ENCODE results near the gene FHOD3. TPM values are rescaled to one million over a fixed set of nuclear protein-coding genes. Genes with fewer than 3 reads are reported as not detected.

The FHOD3 gene
- total and polyA plus RNA-seq, 2 donors (not counting 1 experiment from before 2014, with no cell fraction given), result not detected

DNA sequence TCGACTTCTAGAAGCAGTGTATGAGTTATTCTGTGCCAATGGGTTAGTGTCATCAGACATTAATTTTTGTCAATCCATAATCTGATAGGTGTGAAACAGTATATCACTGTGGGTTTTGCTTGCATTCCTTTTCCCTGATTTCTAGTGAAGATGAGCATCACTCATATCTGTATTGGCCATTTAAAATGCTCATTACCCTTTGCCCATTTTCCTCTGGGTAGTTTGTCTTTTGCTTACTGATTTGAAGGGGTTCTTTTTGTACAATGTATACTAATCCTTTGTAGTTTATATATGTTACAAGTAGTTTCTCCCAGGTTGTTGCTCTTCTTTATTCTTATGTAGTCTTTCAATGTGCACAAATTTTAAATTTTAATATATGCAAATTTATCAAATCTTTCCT lies 379.1 kb downstream of the FHOD3 start:
- no CpG with 5 or more reads among the region's 1 CpG for WGBS (ENCODE audit: insufficient coverage)
- H3K9ac ChIP-seq (ENCODE audit: low read length), result no peak overlapping the region
- Mint-ChIP-seq H3K27ac (no peak overlapping the region), H3K9me3 (ENCODE audit: insufficient read depth) (peaks cover 6% of the 10 kb centered on the region), H3K27me3 (peaks cover 5% of the 10 kb centered on the region), H3K4me3 (no peak overlapping the region), H3K4me1 (peaks cover 2% of the 10 kb centered on the region)
- no peaks in the 10 kb centered on the region for H3K27me3 ChIP-seq (replicated peaks in 1 of 4; ENCODE audit: control extremely low read depth in 1 of 4, control insufficient read depth in 3 of 4, insufficient read depth in 4 of 4, low read length in 3 of 4)
- POLR2A ChIA-PET, result no interaction called here
- H3K9me3 ChIP-seq (ENCODE audit: control extremely low read depth in 1 of 3, control insufficient read depth in 2 of 3, insufficient read depth in 1 of 3, low read length in 2 of 3), result peaks cover 2 to 7% (median 3%) of the 10 kb centered on the region in 3 donors
- no peaks in the 10 kb centered on the region for H3K36me3 ChIP-seq (replicated peaks in 1 of 2; ENCODE audit: control extremely low read depth in 1 of 2, control insufficient read depth in 1 of 2, extremely low read depth in 1 of 2, insufficient read depth in 2 of 2, low read length in 1 of 2)
- no peaks in the 10 kb centered on the region for H3K79me2 ChIP-seq (ENCODE audit: control insufficient read depth, insufficient read depth, low read length)
- no peak overlapping the region for H3K4me3 ChIP-seq (ENCODE audit: control extremely low read depth in 1 of 5, extremely low read depth in 1 of 5, insufficient read depth in 1 of 5, low read depth in 2 of 5, low read length in 4 of 5)
- CTCF ChIA-PET, result no interaction called here
- intact Hi-C loops (cut with micrococcal nuclease), result no loop called here
- H2AFZ ChIP-seq (ENCODE audit: insufficient read depth, low read depth, low read length, poor library complexity, severe bottlenecking), result no peak overlapping the region
- TF ChIP-seq, protein P1, sequence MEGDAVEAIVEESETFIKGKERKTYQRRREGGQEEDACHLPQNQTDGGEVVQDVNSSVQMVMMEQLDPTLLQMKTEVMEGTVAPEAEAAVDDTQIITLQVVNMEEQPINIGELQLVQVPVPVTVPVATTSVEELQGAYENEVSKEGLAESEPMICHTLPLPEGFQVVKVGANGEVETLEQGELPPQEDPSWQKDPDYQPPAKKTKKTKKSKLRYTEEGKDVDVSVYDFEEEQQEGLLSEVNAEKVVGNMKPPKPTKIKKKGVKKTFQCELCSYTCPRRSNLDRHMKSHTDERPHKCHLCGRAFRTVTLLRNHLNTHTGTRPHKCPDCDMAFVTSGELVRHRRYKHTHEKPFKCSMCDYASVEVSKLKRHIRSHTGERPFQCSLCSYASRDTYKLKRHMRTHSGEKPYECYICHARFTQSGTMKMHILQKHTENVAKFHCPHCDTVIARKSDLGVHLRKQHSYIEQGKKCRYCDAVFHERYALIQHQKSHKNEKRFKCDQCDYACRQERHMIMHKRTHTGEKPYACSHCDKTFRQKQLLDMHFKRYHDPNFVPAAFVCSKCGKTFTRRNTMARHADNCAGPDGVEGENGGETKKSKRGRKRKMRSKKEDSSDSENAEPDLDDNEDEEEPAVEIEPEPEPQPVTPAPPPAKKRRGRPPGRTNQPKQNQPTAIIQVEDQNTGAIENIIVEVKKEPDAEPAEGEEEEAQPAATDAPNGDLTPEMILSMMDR (IDR thresholded peaks at IDR 0.05), result no peak
- TF ChIP-seq EZH2 (IDR thresholded peaks at IDR 0.05; ENCODE audit: borderline replicate concordance, insufficient read depth, low read depth, low read length, poor library complexity, severe bottlenecking), result no peak
- DNase-seq (no peak), ATAC-seq (ENCODE audit: low read depth) (no peak)
- H3K27ac ChIP-seq (ENCODE audit: low read length in 2 of 2), result no peak overlapping the region
- H3K4me1 ChIP-seq (ENCODE audit: control insufficient read depth in 2 of 2, insufficient read depth in 2 of 2, low read length in 2 of 2), result no peaks in the 10 kb centered on the region
- no peak overlapping the region for H3K4me2 ChIP-seq (replicated peaks; ENCODE audit: low read depth, low read length, poor library complexity, severe bottlenecking)
- no peaks in the 10 kb centered on the region for H4K20me1 ChIP-seq (ENCODE audit: control insufficient read depth, insufficient read depth, low read length, poor library complexity, severe bottlenecking)

DNA sequence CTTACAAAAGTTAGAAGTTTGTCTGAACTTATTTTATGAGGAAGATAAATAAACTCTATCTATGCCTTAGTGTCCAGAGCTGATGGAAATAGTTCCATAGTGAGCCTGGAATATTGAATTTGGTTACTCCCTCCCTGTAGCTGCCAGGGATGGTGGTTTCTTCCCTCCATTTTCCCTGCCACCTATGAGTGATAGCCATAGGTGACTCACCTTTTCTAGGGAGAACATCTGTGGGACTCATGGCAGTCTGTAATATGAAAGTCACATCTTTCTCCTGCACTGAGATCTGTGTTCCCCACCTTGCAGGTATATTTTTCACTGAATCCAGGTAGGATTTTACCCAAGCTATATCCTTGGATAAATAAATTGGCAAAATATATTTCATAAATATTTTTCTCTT lies 382.5 kb downstream of the FHOD3 start:
- no peak for DNase-seq
- H3K4me3 ChIP-seq (ENCODE audit: control extremely low read depth in 1 of 5, extremely low read depth in 1 of 5, insufficient read depth in 1 of 5, low read depth in 2 of 5, low read length in 4 of 5), result no peak overlapping the region
- ChIA-PET POLR2A (no interaction called here), CTCF (interaction anchor here (2.0 kb wide), 1 partner anchor 8 kb away, joined by 10 read pairs; no protein-coding TSS in a partner anchor)
- no peaks in the 10 kb centered on the region for H3K36me3 ChIP-seq (replicated peaks in 1 of 2; ENCODE audit: control extremely low read depth in 1 of 2, control insufficient read depth in 1 of 2, extremely low read depth in 1 of 2, insufficient read depth in 2 of 2, low read length in 1 of 2)
- no peak overlapping the region for H3K27ac Mint-ChIP-seq
- no peaks in the 10 kb centered on the region for H3K79me2 ChIP-seq (ENCODE audit: control insufficient read depth, insufficient read depth, low read length)
- H2AFZ ChIP-seq (ENCODE audit: insufficient read depth, low read depth, low read length, poor library complexity, severe bottlenecking), result no peak overlapping the region
- intact Hi-C loops (cut with micrococcal nuclease), result no loop called here
- H3K4me3 Mint-ChIP-seq, result no peak overlapping the region
- peaks cover 8% of the 10 kb centered on the region for H3K9me3 Mint-ChIP-seq (ENCODE audit: insufficient read depth)
- no peaks in the 10 kb centered on the region for H3K4me1 Mint-ChIP-seq
- H3K27me3 ChIP-seq (replicated peaks in 1 of 4; ENCODE audit: control extremely low read depth in 1 of 4, control insufficient read depth in 3 of 4, insufficient read depth in 4 of 4, low read length in 3 of 4), result peaks cover 0 to 8% (median 5%) of the 10 kb centered on the region in 4 experiments
- H3K4me1 ChIP-seq (ENCODE audit: control insufficient read depth in 2 of 2, insufficient read depth in 2 of 2, low read length in 2 of 2), result no peaks in the 10 kb centered on the region
- H3K27me3 Mint-ChIP-seq, result peaks cover 11% of the 10 kb centered on the region
- TF ChIP-seq, protein P1 (IDR thresholded peaks at IDR 0.05), result no peak
- no peak for TF ChIP-seq EZH2 (IDR thresholded peaks at IDR 0.05; ENCODE audit: borderline replicate concordance, insufficient read depth, low read depth, low read length, poor library complexity, severe bottlenecking)
- H3K27ac ChIP-seq (ENCODE audit: low read length in 2 of 2), result no peak overlapping the region
- H3K9ac ChIP-seq (ENCODE audit: low read length), result no peak overlapping the region
- peaks cover 3 to 19% (median 8%) of the 10 kb centered on the region in 3 donors for H3K9me3 ChIP-seq (ENCODE audit: control extremely low read depth in 1 of 3, control insufficient read depth in 2 of 3, insufficient read depth in 1 of 3, low read length in 2 of 3)
- no peaks in the 10 kb centered on the region for H4K20me1 ChIP-seq (ENCODE audit: control insufficient read depth, insufficient read depth, low read length, poor library complexity, severe bottlenecking)
- no peak overlapping the region for H3K4me2 ChIP-seq (replicated peaks; ENCODE audit: low read depth, low read length, poor library complexity, severe bottlenecking)
- ATAC-seq (ENCODE audit: low read depth), result no peak

Data from B cell (primary cell).